DMS79 (cell line): ENCODE measurements around the gene GALNT14.
"Not testable (repeated sequence)": the region's sequence is repeated elsewhere in the genome, so short reads cannot be mapped to it uniquely, and the experiment has no call there.

Source experiments
- DNase-seq: peaks from one replicate; lab custom pipeline; 2025; lab: John Stamatoyannopoulos, UW

GALNT14 gene

GRCh38 chr2:30947686-30948085 is 190.6 kb downstream of the GALNT14 start:
- no peak for DNase-seq

GRCh38 chr2:30942419-30942818 is 195.8 kb downstream of the GALNT14 start:
- DNase-seq, result no peak

GRCh38 chr2:30940839-30941238 is 197.4 kb downstream of the GALNT14 start:
- DNase-seq, result no peak

- no peak for DNase-seq
Observed at GRCh38 chr2:30939364-30939763, 198.9 kb downstream of the GALNT14 start.

- no peak for DNase-seq
Observed at GRCh38 chr2:30938196-30938595, 200.0 kb downstream of the GALNT14 start.

- no peak for DNase-seq
Observed at GRCh38 chr2:30936977-30937376, 201.3 kb downstream of the GALNT14 start.

- DNase-seq, result no peak
Observed at GRCh38 chr2:30935795-30936194, 202.4 kb downstream of the GALNT14 start.

- no peak for DNase-seq
Observed at GRCh38 chr2:30934066-30934465, 204.2 kb downstream of the GALNT14 start.

- DNase-seq, result no peak
Observed at GRCh38 chr2:30933496-30933895, 204.7 kb downstream of the GALNT14 start.

GRCh38 chr2:30932870-30933269 is 205.4 kb downstream of the GALNT14 start:
- DNase-seq, result no peak

GRCh38 chr2:30931841-30932407 is 206.3 kb downstream of the GALNT14 start:
- DNase-seq, result no peak

GRCh38 chr2:30930716-30931115 is 207.5 kb downstream of the GALNT14 start:
- no peak for DNase-seq

- DNase-seq, result no peak
Observed at GRCh38 chr2:30927465-30928075, 210.7 kb downstream of the GALNT14 start.

- no peak for DNase-seq
Observed at GRCh38 chr2:30926606-30927005, 211.6 kb downstream of the GALNT14 start.

GRCh38 chr2:30923623-30924022 is 214.6 kb downstream of the GALNT14 start:
- no peak for DNase-seq

- no peak for DNase-seq
Observed at GRCh38 chr2:30920511-30920910, 217.7 kb downstream of the GALNT14 start.

GRCh38 chr2:30915486-30915885 is 222.8 kb downstream of the GALNT14 start:
- DNase-seq, result no peak

- DNase-seq, result no peak
Observed at GRCh38 chr2:30914456-30914855, 223.8 kb downstream of the GALNT14 start.

- DNase-seq, result no peak
Observed at GRCh38 chr2:30912056-30912455, 226.2 kb downstream of the GALNT14 start.

GRCh38 chr2:30911327-30911726 is 226.9 kb downstream of the GALNT14 start:
- no peak for DNase-seq

- no peak for DNase-seq
Observed at GRCh38 chr2:30910686-30911085, 227.6 kb downstream of the GALNT14 start.

- DNase-seq, result not testable (repeated sequence)
Observed at GRCh38 chr2:30904437-30904836, 233.8 kb downstream of the GALNT14 start.

GRCh38 chr2:30903326-30903725 is 234.9 kb downstream of the GALNT14 start:
- DNase-seq, result no peak

GRCh38 chr2:30900381-30900780 is 237.9 kb downstream of the GALNT14 start:
- DNase-seq, result no peak
